Dermis blood vessel endothelial cell (primary cell): ENCODE data around the gene RD3L. TPM values are rescaled to one million over a fixed set of nuclear protein-coding genes. Genes with fewer than 3 reads are reported as not detected.

Source experiments
- DNase-seq: peaks from one replicate; pipeline ENCODE4 v3.0.0; 2010
- total RNA-seq: library from RNA; depleted of rRNA; stranded (reverse); fragments of >200 nt; gene quantifications from 2 replicates; pipeline ENCODE4 v1.2.3, GENCODE V29; 2014

RD3L gene
- total RNA-seq, 1 donor from 2014 or later, result not detected

DNA sequence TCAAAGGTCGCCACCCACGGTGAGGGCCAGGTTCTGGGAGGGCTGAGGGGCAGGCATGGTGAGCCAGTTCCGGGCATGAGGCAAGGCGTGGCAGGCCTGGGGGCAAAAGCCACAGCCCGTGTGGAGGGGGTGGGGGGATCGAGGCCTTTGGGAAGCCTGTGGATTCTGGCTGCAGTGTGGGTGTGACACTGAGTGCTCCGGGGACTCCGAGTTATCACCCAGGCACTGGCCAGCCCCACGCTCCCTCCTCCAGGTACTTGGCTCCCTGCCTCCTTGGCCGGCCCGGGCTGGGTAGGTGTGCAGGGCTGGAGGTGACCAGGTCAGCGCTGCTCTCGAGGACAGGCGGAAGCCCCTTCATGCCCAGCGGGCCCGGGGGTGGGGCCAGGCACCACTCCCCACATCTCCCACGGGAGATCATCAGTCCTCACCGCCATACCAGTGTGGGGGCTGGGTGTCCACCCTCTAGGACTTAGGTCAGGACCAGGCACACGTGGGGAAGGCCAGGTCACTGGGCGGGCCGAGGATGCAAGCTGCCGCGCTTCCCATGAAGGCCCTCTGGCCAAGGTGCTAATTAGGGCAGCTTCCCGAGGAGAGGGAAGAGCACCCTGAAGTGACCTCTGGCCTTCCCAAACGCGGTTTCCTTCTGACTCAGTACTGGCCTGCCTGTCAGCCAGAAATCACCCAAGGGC is 48.2 kb downstream of the RD3L start:
- DNase-seq, result no peak

DNA sequence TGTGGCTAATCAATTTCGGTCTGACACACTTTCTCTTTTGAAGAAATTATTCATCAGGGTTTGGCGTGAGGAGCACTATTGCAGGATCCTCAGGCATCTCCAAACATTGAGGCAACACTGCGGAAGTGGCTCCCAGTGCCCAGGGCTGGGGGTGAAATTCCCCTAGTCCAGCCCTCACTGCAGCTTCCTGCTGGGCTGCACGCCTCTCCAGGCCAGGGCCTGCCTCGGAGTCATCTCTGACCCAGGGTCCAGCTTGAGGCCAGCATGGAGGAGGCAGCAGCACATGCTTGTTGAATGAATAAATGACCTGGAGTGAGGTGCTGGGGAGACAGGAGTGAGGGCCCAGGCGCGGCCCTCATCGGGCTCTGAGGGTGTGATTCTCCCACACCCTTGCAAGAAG is 50.1 kb downstream of the RD3L start:
- DNase-seq, result no peak

DNA sequence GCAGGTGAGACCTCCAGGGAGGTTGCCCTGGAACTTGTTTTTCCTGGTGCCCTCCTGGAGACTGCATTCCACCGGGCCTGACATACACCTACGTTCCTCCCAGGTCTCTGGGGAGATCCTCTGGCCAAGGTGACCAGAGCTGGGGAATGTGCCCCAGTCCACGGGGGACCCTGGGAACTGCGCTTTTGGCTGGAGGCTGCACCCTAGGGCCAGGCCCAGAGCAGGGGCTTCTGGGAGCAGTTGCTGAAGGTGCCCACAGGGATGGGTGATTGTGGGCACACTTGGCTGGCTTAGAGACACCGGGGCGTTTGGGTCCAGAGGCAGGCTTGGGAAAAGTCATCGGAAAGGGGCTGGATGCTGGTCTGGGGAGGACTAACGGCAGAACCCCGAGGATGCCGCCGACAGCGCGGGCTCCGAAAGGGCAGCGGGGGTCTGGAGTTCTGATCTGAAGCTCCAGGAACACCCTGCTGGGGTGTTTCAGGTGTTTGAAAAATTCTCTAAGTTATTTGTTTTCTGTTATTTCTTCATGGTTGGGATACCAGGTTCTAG is 50.6 kb downstream of the RD3L start:
- no peak for DNase-seq

DNA sequence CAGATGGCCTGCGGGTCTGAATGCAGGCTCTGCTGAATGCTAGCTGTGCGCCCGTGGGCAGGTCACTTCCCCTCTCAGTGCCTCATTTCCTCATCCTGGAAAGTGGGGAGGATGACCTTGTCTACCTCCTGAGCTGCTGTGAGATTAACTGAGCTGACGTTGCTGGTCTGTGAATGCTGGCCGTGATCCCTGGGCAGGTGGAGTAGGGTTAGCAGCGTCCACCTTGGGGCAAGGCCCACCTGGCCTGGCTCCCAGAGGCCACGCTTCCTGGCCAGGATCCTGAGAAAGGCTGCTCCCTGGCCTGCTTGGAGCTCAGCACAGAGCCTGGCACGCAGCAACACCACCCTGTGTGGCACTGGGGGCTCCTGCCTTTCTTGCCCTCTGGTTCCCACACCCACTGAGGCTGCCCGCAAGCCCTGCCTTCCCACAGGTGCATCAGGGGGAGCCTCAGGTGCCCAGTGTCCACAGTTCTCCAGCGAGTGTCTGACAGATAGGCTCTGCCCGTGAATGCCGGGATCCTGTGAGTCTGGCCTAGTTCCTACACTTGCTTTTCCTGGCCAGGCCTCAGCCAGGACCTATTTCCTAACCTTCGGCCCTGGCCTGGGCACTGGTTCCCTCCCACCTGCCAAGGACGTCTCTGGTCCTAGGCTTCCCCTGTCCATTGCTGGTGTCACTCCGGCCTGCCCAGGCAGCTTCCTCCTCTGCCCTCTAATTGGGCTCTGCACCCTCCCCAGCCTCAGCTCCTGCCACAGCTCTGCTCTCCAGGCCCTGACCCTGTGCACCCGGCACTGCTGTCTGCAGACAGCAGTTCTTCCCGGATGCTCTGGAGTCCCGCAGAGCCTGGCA is 51.3 kb downstream of the RD3L start:
- peak; percentile 53 for DNase-seq

Other genes starting within 250 kb of the RD3L start
- 18.2 and 26.9 TPM in 2 replicates for gene XRCC3, start 227.1 kb downstream of the RD3L start, total RNA-seq
- 108 and 138 TPM in 2 replicates for gene ZFYVE21, start 226.7 kb downstream of the RD3L start, total RNA-seq
- 20.9 and 27.5 TPM in 2 replicates for gene PPP1R13B, start 95.0 kb downstream of the RD3L start, total RNA-seq
- gene TDRD9, start 14.1 kb downstream of the RD3L start, total RNA-seq, result 3.0 and 4.3 TPM in 2 replicates
- under 0.01 TPM in 1 of 2 replicates, not detected in the other for gene ASPG, start 143.2 kb upstream of the RD3L start, total RNA-seq
- gene KIF26A, start 196.1 kb upstream of the RD3L start, total RNA-seq, result 23.8 and 31.8 TPM in 2 replicates